Subcutaneous abdominal adipose tissue (tissue), 5 donors: Measurements from ENCODE around the gene STXBP2.
A peak's percentile ranks its signal among the peaks of the same experiment; 100 is the strongest.

Experiments used
- H3K27ac ChIP-seq: one replicate; pipeline ENCODE4 v1.7.0; 2013; ENCODE audit warnings: low read depth, mild to moderate bottlenecking, inconsistent platforms, low read length, moderate library complexity
- H3K27me3 ChIP-seq, 5 donors: one replicate each; pipeline ENCODE4 v1.7.0; 2013; ENCODE audit warnings: low read length in 5 of 5, inconsistent platforms in 1 of 5; ENCODE audit not compliant: control insufficient read depth in 5 of 5, insufficient read depth in 4 of 5
- H3K36me3 ChIP-seq, 5 donors: one replicate each; pipeline ENCODE4 v1.7.0; 2013; ENCODE audit warnings: low read length in 5 of 5; ENCODE audit not compliant: control insufficient read depth in 5 of 5, insufficient read depth in 5 of 5
- H3K4me1 ChIP-seq, 5 donors: one replicate each; pipeline ENCODE4 v1.7.0; 2013; ENCODE audit warnings: low read length in 5 of 5, mild to moderate bottlenecking in 3 of 5, moderate library complexity in 1 of 5; ENCODE audit not compliant: control insufficient read depth in 5 of 5, insufficient read depth in 5 of 5
- H3K4me3 ChIP-seq, 5 donors: one replicate each; pipeline ENCODE4 v1.7.0; 2013; ENCODE audit warnings: low read length in 5 of 5, low read depth in 1 of 5
- H3K9ac ChIP-seq, 5 donors: one replicate each; pipeline ENCODE4 v1.7.0; 2013; ENCODE audit warnings: low read length in 5 of 5, mild to moderate bottlenecking in 4 of 5, moderate library complexity in 3 of 5
- H3K9me3 ChIP-seq, 5 donors: one replicate each; pipeline ENCODE4 v1.7.0; 2013; ENCODE audit warnings: low read length in 5 of 5; ENCODE audit not compliant: control insufficient read depth in 5 of 5
- donor health status: healthy.
- donor health status: healthy.
- donor health status: healthy.
- donor health status: healthy.
- donor health status: healthy.

STXBP2 gene

DNA sequence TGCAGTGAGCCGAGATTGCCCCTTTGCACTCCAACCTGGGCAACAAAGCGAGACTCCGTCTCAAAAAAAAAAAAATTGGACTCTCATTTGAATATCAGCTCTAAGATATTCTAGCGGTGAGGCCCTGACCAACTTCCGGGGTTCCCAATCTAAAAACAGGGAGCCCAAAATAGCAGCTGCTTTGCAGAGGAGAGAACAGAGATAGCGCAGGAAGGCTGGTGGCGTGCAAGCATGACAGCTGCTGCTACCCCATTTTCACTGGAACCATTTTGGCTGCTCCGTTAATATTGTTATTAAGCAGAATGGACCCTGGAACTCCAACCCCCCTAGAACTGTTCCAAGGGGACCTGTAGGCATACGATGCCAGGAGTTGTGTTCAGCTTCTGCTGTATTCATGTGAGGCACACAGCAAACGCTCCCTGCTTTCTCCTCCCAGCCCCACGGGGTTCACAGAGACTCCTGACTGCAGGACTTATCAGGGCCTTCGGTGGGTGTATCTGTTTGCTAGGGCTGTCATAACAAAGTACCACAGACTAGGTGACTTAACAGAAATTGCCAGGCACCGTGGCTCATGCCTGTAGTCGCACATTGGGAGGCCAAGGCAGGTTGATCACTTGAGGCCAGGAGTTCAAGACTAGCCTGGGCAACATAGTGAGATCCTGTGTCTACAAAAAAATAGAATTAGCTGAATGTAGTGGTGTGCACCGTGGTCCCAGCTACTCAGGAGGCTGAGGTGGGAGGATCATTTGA is 11.5 kb downstream of the STXBP2 start:
- Histone ChIP-seq H3K4me3 (no peak overlapping the region), H3K9me3 (no peaks in the 10 kb centered on the region), H3K27ac (no peak overlapping the region), H3K36me3 (no peaks in the 10 kb centered on the region), H3K9ac (no peak overlapping the region), H3K27me3 (peaks cover 0 to 12% (median 9%) of the 10 kb centered on the region in 5 donors), H3K4me1 (peaks cover 3 to 6% (median 4%) of the 10 kb centered on the region in 5 donors)

DNA sequence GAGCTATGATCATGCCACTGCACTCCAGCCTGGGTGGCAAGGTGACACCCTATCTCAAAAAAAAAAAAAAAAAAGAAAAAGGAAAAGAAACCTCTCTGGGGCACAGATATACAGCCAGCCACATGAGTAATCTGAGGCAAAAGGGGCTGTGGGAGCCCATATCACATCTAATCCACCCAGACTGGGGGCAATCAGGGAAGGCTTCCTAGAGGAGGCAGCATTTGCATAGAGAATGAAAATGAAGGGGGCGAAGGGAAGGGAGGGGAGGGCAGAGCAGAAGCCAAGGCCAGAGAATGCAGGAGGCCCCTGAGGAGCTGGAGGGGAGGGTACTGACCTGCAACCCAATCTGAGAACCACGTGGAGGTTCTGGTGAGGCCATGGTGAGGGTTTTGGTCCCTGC is 13.2 kb downstream of the STXBP2 start:
- no peaks in the 10 kb centered on the region for H3K9me3 ChIP-seq
- peaks cover 0 to 9% (median 4%) of the 10 kb centered on the region in 5 donors for H3K27me3 ChIP-seq
- no peaks in the 10 kb centered on the region for H3K36me3 ChIP-seq
- no peak overlapping the region for H3K9ac ChIP-seq
- H3K4me1 ChIP-seq = peaks cover 3 to 6% (median 4%) of the 10 kb centered on the region in 5 donors
- H3K4me3 ChIP-seq = no peak overlapping the region
- H3K27ac ChIP-seq = no peak overlapping the region

DNA sequence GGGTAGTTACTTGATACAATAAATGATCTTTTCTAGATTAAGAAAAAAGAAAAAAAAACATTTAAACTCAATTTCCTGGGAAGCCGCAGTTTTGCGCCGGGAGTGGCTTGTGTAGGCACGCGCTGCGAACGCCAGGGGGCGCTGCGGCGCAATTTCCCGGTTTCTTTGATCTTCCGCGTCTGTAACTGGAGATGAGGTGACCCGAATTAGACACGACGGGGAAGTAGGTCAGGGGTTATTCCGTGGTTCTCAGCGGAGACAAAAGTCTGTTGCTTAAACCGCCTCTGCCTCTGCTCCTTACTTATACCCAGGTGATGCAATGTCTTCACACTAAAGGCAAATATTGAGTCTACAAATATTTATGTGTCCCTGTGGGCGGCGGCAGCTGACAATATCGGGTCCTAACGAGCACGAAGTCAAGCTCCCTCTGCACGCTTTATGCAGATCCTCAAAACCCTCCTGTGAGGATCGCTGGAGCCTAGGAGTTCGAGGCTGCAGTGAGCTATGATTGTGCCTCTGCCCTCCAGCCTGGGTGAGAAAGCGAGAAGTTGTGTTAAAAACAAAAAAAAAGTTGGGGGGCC is 15.2 kb downstream of the STXBP2 start:
- no peaks in the 10 kb centered on the region for H3K9me3 ChIP-seq
- no peak overlapping the region for H3K27ac ChIP-seq
- H3K9ac ChIP-seq = no peak overlapping the region
- H3K4me3 ChIP-seq = peak overlapping the region in 3 of 5 donors; percentile 15 to 58 (median 53)
- H3K36me3 ChIP-seq = no peaks in the 10 kb centered on the region
- H3K27me3 ChIP-seq = peaks cover 0 to 7% (median 0%) of the 10 kb centered on the region in 5 donors
- H3K4me1 ChIP-seq = peaks cover 3 to 6% (median 4%) of the 10 kb centered on the region in 5 donors

DNA sequence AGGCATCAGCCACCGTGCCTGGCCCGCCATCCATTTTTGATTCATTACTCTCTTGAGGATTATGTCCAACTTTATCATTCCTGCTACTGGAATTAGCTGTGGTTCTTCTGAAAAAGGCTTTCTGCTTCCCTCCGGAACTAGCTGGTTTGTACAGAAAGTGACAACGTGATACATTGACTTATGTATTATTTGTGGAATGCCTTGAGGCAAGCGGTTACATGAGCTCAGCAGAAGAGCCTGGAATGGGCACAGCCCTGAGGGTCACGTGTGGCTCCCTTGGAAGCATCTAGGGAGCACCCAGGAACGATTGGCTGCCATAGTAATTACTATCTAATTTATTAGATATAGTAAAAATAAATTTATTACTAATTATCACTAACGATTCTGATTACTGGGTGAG is 17.5 kb downstream of the STXBP2 start:
- Histone ChIP-seq H3K9ac (no peak overlapping the region), H3K4me1 (peaks cover 3 to 11% (median 4%) of the 10 kb centered on the region in 5 donors), H3K4me3 (no peak overlapping the region), H3K9me3 (no peaks in the 10 kb centered on the region), H3K36me3 (no peaks in the 10 kb centered on the region), H3K27ac (no peak overlapping the region), H3K27me3 (peaks cover 0 to 7% (median 0%) of the 10 kb centered on the region in 5 donors)

DNA sequence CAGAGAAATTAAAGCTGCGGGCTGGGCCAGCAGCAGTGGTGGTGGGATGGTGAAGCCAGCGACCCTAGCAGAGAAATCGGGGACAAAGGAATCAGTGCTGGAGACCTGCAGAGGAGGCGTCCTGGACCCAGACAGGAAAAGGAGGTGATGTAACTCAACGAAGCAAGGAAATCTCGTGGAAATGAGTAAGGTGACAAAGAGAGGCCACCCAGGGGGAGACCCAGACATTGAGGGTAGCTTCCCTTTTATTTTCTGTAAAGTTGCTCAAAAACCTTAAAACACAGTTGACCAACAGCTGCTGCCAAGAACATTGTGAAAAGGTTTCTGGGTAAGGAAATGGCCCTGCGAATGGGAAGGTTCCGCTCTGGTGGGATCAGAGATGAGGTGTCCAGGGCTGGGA is 18.7 kb downstream of the STXBP2 start:
- no peak overlapping the region for H3K27ac ChIP-seq
- peaks cover 3 to 11% (median 4%) of the 10 kb centered on the region in 5 donors for H3K4me1 ChIP-seq
- H3K36me3 ChIP-seq = no peaks in the 10 kb centered on the region
- no peaks in the 10 kb centered on the region for H3K9me3 ChIP-seq
- no peak overlapping the region for H3K4me3 ChIP-seq
- no peak overlapping the region for H3K9ac ChIP-seq
- peaks cover 0 to under 1% (median 0%) of the 10 kb centered on the region in 5 donors for H3K27me3 ChIP-seq

DNA sequence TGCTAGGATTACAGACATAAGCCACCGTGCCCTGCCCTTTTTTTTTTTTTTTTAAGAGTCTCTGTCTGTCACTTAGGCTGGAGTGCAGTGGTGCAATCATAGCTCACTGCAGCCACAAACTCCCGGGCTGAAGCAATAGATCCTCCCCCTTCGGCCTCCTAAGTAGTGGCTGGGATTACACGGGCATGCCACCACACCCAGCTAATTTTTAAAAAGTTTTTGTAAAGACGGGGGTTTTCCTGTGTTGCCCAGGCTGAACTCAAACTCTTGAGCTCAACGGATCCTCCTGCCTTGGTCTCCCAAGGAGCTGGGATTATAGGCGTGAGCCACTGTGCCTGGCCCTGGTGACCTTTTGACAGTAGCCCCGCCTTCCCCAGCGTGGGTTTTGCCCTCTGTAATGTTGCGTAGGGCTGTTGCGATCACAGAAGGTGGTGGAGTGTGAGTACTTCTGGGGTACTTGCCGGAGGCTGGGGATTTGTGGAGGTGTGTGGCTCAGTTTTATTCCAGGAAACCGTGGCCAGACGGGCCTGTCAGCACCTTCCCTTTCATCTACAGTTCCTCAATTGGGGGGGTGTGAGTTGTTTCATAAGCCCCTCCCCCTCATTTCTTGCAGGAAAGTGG is 20.3 kb downstream of the STXBP2 start:
- H3K4me1 ChIP-seq = peaks cover under 1 to 7% (median 2%) of the 10 kb centered on the region in 5 donors
- no peaks in the 10 kb centered on the region for H3K9me3 ChIP-seq
- H3K4me3 ChIP-seq = no peak overlapping the region
- no peak overlapping the region for H3K27ac ChIP-seq
- no peaks in the 10 kb centered on the region for H3K36me3 ChIP-seq
- H3K27me3 ChIP-seq = no peaks in the 10 kb centered on the region
- no peak overlapping the region for H3K9ac ChIP-seq

DNA sequence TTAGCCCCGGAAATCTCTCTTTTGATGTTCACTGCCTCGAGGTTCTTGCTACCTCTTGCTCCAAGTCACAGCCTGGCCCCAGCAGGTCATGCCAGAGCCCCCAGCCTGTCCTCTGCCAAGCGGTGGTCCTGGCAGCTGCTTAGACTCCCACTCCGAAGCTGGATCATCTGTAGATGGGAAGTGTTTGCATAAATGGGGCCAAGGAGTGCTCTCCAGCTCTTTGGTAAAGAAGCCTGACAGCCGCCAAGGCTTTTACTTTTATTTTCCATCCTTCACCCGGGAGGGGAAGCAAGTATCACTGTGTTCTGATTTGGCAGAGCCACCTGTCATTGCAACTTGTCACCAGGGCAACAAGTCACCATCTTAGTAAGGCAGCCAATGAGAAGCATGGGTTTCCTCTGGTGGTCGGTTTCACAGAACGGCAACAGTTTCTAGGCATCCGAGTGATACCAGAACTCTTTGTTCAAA is 21.3 kb downstream of the STXBP2 start:
- no peaks in the 10 kb centered on the region for H3K36me3 ChIP-seq
- no peak overlapping the region for H3K9ac ChIP-seq
- no peak overlapping the region for H3K4me3 ChIP-seq
- H3K9me3 ChIP-seq = no peaks in the 10 kb centered on the region
- peaks cover 0 to 5% (median 0%) of the 10 kb centered on the region in 5 donors for H3K4me1 ChIP-seq
- peaks cover 0 to 4% (median 0%) of the 10 kb centered on the region in 5 donors for H3K27me3 ChIP-seq
- no peak overlapping the region for H3K27ac ChIP-seq

DNA sequence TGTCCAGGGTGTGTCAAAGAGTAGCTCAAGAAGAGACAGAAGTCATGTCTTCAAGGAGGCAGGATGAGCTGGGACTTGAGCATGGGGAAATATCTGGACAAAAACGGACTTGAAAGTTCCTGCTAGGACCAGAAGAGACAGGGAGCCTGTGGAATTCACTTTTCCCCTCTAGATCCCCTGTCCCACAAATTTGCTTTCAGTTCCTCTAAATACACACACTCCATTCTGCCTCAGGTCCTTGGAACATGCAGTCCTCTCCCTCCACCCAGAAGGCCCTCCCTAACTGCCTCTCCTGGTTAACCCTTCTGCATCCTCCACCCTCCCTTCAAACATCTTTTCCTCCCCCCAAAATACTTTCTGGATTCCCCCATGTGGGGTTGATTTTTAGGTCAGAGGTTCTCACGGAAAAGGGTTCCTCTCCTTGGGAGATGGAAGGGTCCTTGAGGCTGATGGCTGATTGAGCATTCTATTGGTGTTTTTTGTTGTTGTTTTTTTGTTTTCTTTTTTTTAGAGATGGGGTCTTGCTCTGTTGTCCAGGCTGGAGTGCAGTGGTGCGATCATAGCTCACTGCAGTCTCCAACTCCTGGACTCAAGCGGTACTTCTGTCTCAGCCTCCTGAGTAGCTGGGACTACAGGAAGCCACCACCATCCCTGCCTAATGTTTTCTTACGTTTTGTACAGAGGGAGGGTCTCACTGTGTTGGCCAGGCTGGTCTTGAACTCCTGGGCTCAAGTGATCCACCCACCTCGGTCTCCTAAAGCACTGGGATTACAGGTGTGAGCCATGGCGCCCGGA is 25.0 kb downstream of the STXBP2 start:
- peaks cover 0 to 7% (median 0%) of the 10 kb centered on the region in 5 donors for H3K27me3 ChIP-seq
- H3K9me3 ChIP-seq = no peaks in the 10 kb centered on the region
- H3K27ac ChIP-seq = no peak overlapping the region
- H3K9ac ChIP-seq = no peak overlapping the region
- no peaks in the 10 kb centered on the region for H3K36me3 ChIP-seq
- no peak overlapping the region for H3K4me3 ChIP-seq
- H3K4me1 ChIP-seq = peaks cover 0 to 5% (median 0%) of the 10 kb centered on the region in 5 donors

DNA sequence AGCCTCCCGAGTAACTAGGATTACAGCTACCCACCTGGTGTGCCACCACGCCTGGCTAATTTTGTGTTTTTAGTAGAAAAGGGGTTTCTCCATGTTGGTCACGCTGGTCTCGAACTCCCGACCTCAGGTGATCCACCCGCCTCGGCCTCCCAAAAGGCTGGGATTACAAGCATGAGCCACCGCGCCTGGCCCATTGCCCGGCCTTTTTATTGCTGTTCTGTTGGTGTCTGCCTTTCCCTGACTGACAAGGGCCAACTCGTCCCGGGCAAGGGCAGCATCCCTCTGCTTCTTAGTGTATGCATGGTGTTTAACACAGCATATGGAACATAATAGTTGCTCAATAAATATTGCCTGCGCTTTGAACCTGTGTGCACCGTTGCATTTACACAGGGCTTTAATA is 25.7 kb downstream of the STXBP2 start:
- Histone ChIP-seq H3K27ac (no peak overlapping the region), H3K4me1 (peaks cover 0 to 5% (median 0%) of the 10 kb centered on the region in 5 donors), H3K27me3 (peaks cover 0 to 7% (median 0%) of the 10 kb centered on the region in 5 donors), H3K9me3 (no peaks in the 10 kb centered on the region), H3K4me3 (no peak overlapping the region), H3K36me3 (no peaks in the 10 kb centered on the region), H3K9ac (no peak overlapping the region)
